Measurements from ENCODE around the gene COL15A1. TPM values are rescaled to one million over a fixed set of nuclear protein-coding genes. Genes with fewer than 3 reads are reported as not detected.

The COL15A1 gene
- total RNA-seq, 6 experiments from 2014 or later: 0.07 to 0.58 (median 0.11) TPM; not detected in 2

DNA sequence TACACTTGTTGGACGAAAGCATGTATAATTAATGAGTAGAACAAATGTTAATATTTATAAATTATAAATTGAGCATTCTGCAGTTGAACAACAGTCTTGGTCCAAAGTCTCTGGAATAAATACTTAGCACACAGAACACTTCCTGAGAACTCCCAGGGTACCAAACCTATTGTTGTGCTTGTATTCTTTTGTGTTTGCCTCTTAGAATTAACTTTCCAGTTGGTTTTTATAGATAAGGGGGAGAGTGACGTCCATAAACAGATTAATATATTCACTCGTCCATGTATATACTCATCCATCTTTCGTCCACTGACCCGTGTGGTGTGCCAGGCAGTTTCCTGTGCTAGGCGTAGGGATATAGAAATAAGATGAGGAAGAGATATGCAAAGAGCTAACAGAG, 98.9 kb downstream of the COL15A1 start:
- no peak for ATAC-seq
- H3K9me3 ChIP-seq: no peaks in the 10 kb centered on the region
- H3K4me1 ChIP-seq: no peaks in the 10 kb centered on the region
- no peaks in the 10 kb centered on the region for H3K27me3 ChIP-seq
- DNase-seq: no peak
- TF ChIP-seq, protein P1, sequence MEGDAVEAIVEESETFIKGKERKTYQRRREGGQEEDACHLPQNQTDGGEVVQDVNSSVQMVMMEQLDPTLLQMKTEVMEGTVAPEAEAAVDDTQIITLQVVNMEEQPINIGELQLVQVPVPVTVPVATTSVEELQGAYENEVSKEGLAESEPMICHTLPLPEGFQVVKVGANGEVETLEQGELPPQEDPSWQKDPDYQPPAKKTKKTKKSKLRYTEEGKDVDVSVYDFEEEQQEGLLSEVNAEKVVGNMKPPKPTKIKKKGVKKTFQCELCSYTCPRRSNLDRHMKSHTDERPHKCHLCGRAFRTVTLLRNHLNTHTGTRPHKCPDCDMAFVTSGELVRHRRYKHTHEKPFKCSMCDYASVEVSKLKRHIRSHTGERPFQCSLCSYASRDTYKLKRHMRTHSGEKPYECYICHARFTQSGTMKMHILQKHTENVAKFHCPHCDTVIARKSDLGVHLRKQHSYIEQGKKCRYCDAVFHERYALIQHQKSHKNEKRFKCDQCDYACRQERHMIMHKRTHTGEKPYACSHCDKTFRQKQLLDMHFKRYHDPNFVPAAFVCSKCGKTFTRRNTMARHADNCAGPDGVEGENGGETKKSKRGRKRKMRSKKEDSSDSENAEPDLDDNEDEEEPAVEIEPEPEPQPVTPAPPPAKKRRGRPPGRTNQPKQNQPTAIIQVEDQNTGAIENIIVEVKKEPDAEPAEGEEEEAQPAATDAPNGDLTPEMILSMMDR (IDR thresholded peaks at IDR 0.05): no peak
- TF ChIP-seq POLR2A (IDR thresholded peaks at IDR 0.05): no peak
- WGBS (ENCODE audit: insufficient coverage, low coverage, low lambda C conversion rate, missing lambda C conversion rate): 72% methylated on average over 6 of the region's 6 CpGs
- H3K4me3 ChIP-seq: no peak overlapping the region
- H3K27ac ChIP-seq: no peak overlapping the region
- intact Hi-C loops (cut with DNase I): no loop called here
- H3K36me3 ChIP-seq: no peaks in the 10 kb centered on the region

DNA sequence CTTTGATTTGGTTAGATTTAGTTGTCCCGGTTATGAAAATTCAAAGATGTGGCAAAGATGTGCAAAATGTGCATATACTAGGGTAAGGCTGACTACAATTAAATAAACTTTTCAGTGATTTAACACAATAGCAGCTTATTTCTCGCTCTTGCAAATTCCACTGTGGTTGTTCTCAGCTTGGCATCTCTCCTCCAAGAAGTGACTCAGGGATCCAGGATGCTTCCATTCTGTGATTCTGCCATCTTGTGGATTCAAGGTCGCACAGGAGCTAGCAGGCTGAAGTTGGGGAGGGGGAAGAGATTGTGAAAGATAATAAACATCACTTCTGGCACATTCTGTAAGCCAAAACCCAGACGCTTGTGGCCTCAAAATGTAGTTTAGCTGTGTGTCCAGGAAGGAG, 101.1 kb downstream of the COL15A1 start:
- 65% methylated on average over 3 of the region's 4 CpGs for WGBS (ENCODE audit: insufficient coverage, low coverage, low lambda C conversion rate, missing lambda C conversion rate)

DNA sequence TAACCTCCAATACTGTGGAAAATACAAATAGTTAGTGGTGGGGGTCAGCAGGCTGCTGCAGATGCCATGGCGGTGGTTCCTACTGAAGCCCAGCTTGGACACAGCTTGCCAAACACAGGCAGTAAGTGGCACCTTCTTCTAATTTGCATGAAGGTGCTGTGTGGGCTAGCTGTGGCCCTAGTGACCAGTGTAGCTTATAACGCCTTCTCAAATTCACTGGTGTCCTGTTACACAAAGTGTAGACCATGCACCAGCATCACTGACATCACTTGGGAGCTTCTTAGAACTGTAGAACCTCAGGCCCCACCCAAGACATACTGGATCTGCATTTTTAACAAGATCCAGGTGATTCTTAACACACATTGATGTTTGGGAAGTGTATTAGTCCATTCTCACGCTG, 102.4 kb downstream of the COL15A1 start:
- Histone ChIP-seq H3K27me3 (no peaks in the 10 kb centered on the region), H3K4me1 (no peaks in the 10 kb centered on the region), H3K27ac (no peak overlapping the region), H3K9me3 (no peaks in the 10 kb centered on the region), H3K36me3 (no peaks in the 10 kb centered on the region), H3K4me3 (no peak overlapping the region)
- 80% methylated on average over 3 of the region's 3 CpGs for WGBS (ENCODE audit: insufficient coverage, low coverage, low lambda C conversion rate, missing lambda C conversion rate)
- intact Hi-C loops (cut with DNase I): no loop called here
- no peak for TF ChIP-seq POLR2A (IDR thresholded peaks at IDR 0.05)
- TF ChIP-seq, protein P1 (IDR thresholded peaks at IDR 0.05): no peak
- ATAC-seq (no peak), DNase-seq (no peak)

More for the DNA sequence above, 101.1 kb downstream of the COL15A1 start:
- no peak for DNase-seq
- Histone ChIP-seq H3K27ac (no peak overlapping the region), H3K36me3 (no peaks in the 10 kb centered on the region), H3K27me3 (no peaks in the 10 kb centered on the region), H3K4me3 (no peak overlapping the region), H3K9me3 (no peaks in the 10 kb centered on the region), H3K4me1 (no peaks in the 10 kb centered on the region)
- no peak for ATAC-seq
- intact Hi-C loops (cut with DNase I): no loop called here
- TF ChIP-seq POLR2A (IDR thresholded peaks at IDR 0.05): no peak
- TF ChIP-seq, protein P1 (IDR thresholded peaks at IDR 0.05): no peak

- no peaks in the 10 kb centered on the region for H3K4me1 ChIP-seq
- H3K36me3 ChIP-seq: no peaks in the 10 kb centered on the region
- no peak overlapping the region for H3K27ac ChIP-seq
- no peaks in the 10 kb centered on the region for H3K9me3 ChIP-seq
- H3K4me3 ChIP-seq: no peak overlapping the region
- H3K27me3 ChIP-seq: no peaks in the 10 kb centered on the region
- intact Hi-C loops (cut with DNase I): no loop called here
- DNase-seq: no peak
- TF ChIP-seq, protein P1 (IDR thresholded peaks at IDR 0.05): no peak
- no peak for TF ChIP-seq POLR2A (IDR thresholded peaks at IDR 0.05)
- WGBS (ENCODE audit: insufficient coverage, low coverage, low lambda C conversion rate, missing lambda C conversion rate): 86% methylated on average over 2 of the region's 5 CpGs
- no peak for ATAC-seq
These were observed 102.9 kb downstream of the COL15A1 start for GRCh38 chr9:99046542-99047071.

GRCh38 chr9:99049228-99049627, 105.5 kb downstream of the COL15A1 start:
- no peak for DNase-seq
- Histone ChIP-seq H3K4me1 (no peaks in the 10 kb centered on the region), H3K9me3 (no peaks in the 10 kb centered on the region), H3K36me3 (no peaks in the 10 kb centered on the region), H3K27me3 (no peaks in the 10 kb centered on the region), H3K27ac (no peak overlapping the region), H3K4me3 (no peak overlapping the region)
- WGBS (ENCODE audit: insufficient coverage, low coverage, low lambda C conversion rate, missing lambda C conversion rate): 40% methylated on average over 1 of the region's 1 CpG
- no peak for TF ChIP-seq POLR2A (IDR thresholded peaks at IDR 0.05)
- intact Hi-C loops (cut with DNase I): no loop called here
- no peak for ATAC-seq
